H9 (cell line): ENCODE data around the gene GGA2. TPM values are rescaled to one million over a fixed set of nuclear protein-coding genes. Genes with fewer than 3 reads are reported as not detected.

Source experiments
- DNase-seq: peaks from one replicate; pipeline ENCODE4 v3.0.0-alpha.2; 2017
- H2AFZ ChIP-seq: one replicate; pipeline ENCODE4 v1.6.1; 2013; ENCODE audit warnings: mild to moderate bottlenecking, low read length, control low read depth, moderate library complexity
- H2AK5ac ChIP-seq: 2 replicates; pipeline ENCODE4 v1.6.1; 2013; ENCODE audit warnings: low read length, control low read depth, mixed read lengths; ENCODE audit not compliant: insufficient read length
- H2BK120ac ChIP-seq: one replicate; pipeline ENCODE4 v1.6.1; 2013; ENCODE audit warnings: low read depth, mild to moderate bottlenecking, low read length, control low read depth, inconsistent platforms; ENCODE audit not compliant: poor library complexity, severe bottlenecking
- H2BK12ac ChIP-seq: 2 replicates; pipeline ENCODE4 v1.6.1; 2013; ENCODE audit warnings: low read length, control low read depth, mixed read lengths, low read depth; ENCODE audit not compliant: insufficient read length
- H2BK15ac ChIP-seq: 2 replicates; pipeline ENCODE4 v1.6.1; 2013; ENCODE audit warnings: low read depth, low read length, control low read depth
- H2BK20ac ChIP-seq: one replicate; pipeline ENCODE4 v1.6.1; 2013; ENCODE audit warnings: low read depth, mild to moderate bottlenecking, low read length, control low read depth, inconsistent platforms; ENCODE audit not compliant: poor library complexity, severe bottlenecking
- H2BK5ac ChIP-seq: 2 replicates; pipeline ENCODE4 v1.6.1; 2013; ENCODE audit warnings: low read length, control low read depth, mixed read lengths; ENCODE audit not compliant: insufficient read length
- H3K14ac ChIP-seq: 2 replicates; pipeline ENCODE4 v1.6.1; 2013; ENCODE audit warnings: low read length, control low read depth; ENCODE audit not compliant: insufficient read depth
- H3K18ac ChIP-seq: 2 replicates; pipeline ENCODE4 v1.6.1; 2013; ENCODE audit warnings: low read depth, mild to moderate bottlenecking, mixed read lengths, low read length, control low read depth; ENCODE audit not compliant: insufficient read length
- H3K23ac ChIP-seq: 2 replicates; pipeline ENCODE4 v1.6.1; 2013; ENCODE audit warnings: low read length, control low read depth, mixed read lengths, low read depth; ENCODE audit not compliant: insufficient read length
- H3K23me2 ChIP-seq: 2 replicates; pipeline ENCODE4 v1.6.1; 2013; ENCODE audit warnings: low read depth, mild to moderate bottlenecking, mixed read lengths, low read length, control low read depth; ENCODE audit not compliant: insufficient read length, poor library complexity, severe bottlenecking
- H3K27ac ChIP-seq: 2 replicates; pipeline ENCODE4 v1.5.1; 2013; ENCODE audit warnings: low read length, control low read depth, mixed read lengths, low read depth; ENCODE audit not compliant: insufficient read length
- H3K27me3 ChIP-seq: 2 replicates; pipeline ENCODE4 v1.6.1; 2013; ENCODE audit warnings: low read length, control low read depth, inconsistent platforms; ENCODE audit not compliant: insufficient read depth
- H3K4ac ChIP-seq: 2 replicates; pipeline ENCODE4 v1.6.1; 2013; ENCODE audit warnings: low read depth, mild to moderate bottlenecking, control low read depth, inconsistent platforms, low read length, moderate library complexity
- H3K4me1 ChIP-seq: 2 replicates; pipeline ENCODE4 v1.6.1; 2013; ENCODE audit warnings: low read length, control low read depth, inconsistent platforms; ENCODE audit not compliant: insufficient read depth
- H3K4me2 ChIP-seq: 2 replicates; pipeline ENCODE4 v1.6.1; 2013; ENCODE audit warnings: low read length, control low read depth, mixed read lengths; ENCODE audit not compliant: insufficient read length, insufficient read depth
- H3K56ac ChIP-seq: 2 replicates; pipeline ENCODE4 v1.6.1; 2013; ENCODE audit warnings: low read depth, mild to moderate bottlenecking, mixed read lengths, low read length, control low read depth; ENCODE audit not compliant: insufficient read length
- H3K79me1 ChIP-seq: 2 replicates; pipeline ENCODE4 v1.6.1; 2013; ENCODE audit warnings: low read depth, mild to moderate bottlenecking, moderate library complexity, low read length, control low read depth, inconsistent platforms; ENCODE audit not compliant: insufficient read depth, poor library complexity, severe bottlenecking
- H3K79me2 ChIP-seq: 2 replicates; pipeline ENCODE4 v1.6.1; 2013; ENCODE audit warnings: low read length, control low read depth, inconsistent platforms; ENCODE audit not compliant: insufficient read depth
- H3K9ac ChIP-seq: 2 replicates; pipeline ENCODE4 v1.6.1; 2013; ENCODE audit warnings: low read length, control low read depth, mixed read lengths; ENCODE audit not compliant: insufficient read length; ENCODE audit errors: extremely low read depth
- H3K9me3 ChIP-seq: one replicate; pipeline ENCODE4 v1.6.1; 2013; ENCODE audit warnings: low read depth, low read length, inconsistent platforms; ENCODE audit not compliant: control insufficient read depth
- H3T11ph ChIP-seq: one replicate; pipeline ENCODE4 v1.6.1; 2013; ENCODE audit warnings: mild to moderate bottlenecking, low read length, control low read depth, inconsistent platforms
- H4K20me1 ChIP-seq: one replicate; pipeline ENCODE4 v1.6.1; 2013; ENCODE audit not compliant: control insufficient read depth, insufficient read length, insufficient read depth
- H4K5ac ChIP-seq: 2 replicates; pipeline ENCODE4 v1.6.1; 2013; ENCODE audit warnings: low read depth, mild to moderate bottlenecking, mixed read lengths, low read length, control low read depth; ENCODE audit not compliant: insufficient read length
- H4K8ac ChIP-seq: replicated peaks from 2 replicates; pipeline ENCODE4 v1.6.1; 2013; ENCODE audit warnings: low read length, control low read depth, mixed read lengths, low read depth; ENCODE audit not compliant: insufficient read length
- H4K91ac ChIP-seq: 2 replicates; pipeline ENCODE4 v1.6.1; 2013; ENCODE audit warnings: low read depth, mild to moderate bottlenecking, moderate library complexity, mixed read lengths, low read length, control low read depth; ENCODE audit not compliant: insufficient read length
- H3K27ac Mint-ChIP-seq, 3 experiments: 2 replicates in 2 of 3; 3 replicates in 1 of 3; pipeline ENCODE4 v1.8.0; 2020 to 2021; ENCODE audit warnings: mixed read lengths in 3 of 3, mild to moderate bottlenecking in 1 of 3, moderate library complexity in 1 of 3
- H3K27me3 Mint-ChIP-seq: 2 replicates; pipeline ENCODE4 v1.8.0; 2021; ENCODE audit warnings: low read depth, mild to moderate bottlenecking, moderate library complexity, mixed read lengths
- H3K36me3 Mint-ChIP-seq, 3 experiments: 2 replicates in 2 of 3; 3 replicates in 1 of 3; pipeline ENCODE4 v1.8.0; 2020 to 2021; ENCODE audit warnings: low read depth in 3 of 3, mixed read lengths in 3 of 3; ENCODE audit not compliant: insufficient read depth in 1 of 3
- H3K4me1 Mint-ChIP-seq, 2 experiments: 2 replicates each; pipeline ENCODE4 v1.8.0; 2020; ENCODE audit warnings: mixed read lengths in 2 of 2
- H3K4me3 Mint-ChIP-seq, 2 experiments: 2 replicates in 1 of 2; 3 replicates in 1 of 2; pipeline ENCODE4 v1.8.0; 2020 to 2021; ENCODE audit warnings: mild to moderate bottlenecking in 2 of 2, mixed read lengths in 2 of 2, moderate library complexity in 1 of 2
- H3K9me3 Mint-ChIP-seq, 2 experiments: 2 replicates in 1 of 2; 3 replicates in 1 of 2; pipeline ENCODE4 v1.8.0; 2020; ENCODE audit warnings: mild to moderate bottlenecking in 2 of 2, mixed read lengths in 2 of 2, moderate library complexity in 1 of 2
- CTCF ChIP-seq: fragments of 200-600 bp; sonication (generic); conservative IDR thresholded peaks from 3 replicates; pipeline ENCODE4 v1.8.0; 2021; ENCODE audit warnings: antibody characterized with exemption, mild to moderate bottlenecking
- WGBS: extraction: QIAGEN DNeasy Blood & Tissue Kit; methylation state at CpG from one replicate; pipeline ENCODE4 v1.1.7; 2013; ENCODE audit warnings: missing lambda C conversion rate, low lambda C conversion rate, mixed read lengths; ENCODE audit not compliant: insufficient read length; ENCODE audit errors: extremely low coverage; 5-methylcytosine and 5-hydroxymethylcytosine counted together
- total RNA-seq: library from RNA; stranded (reverse); gene quantifications from 2 replicates; pipeline ENCODE4 v1.2.1, GENCODE V29; 2021

The GGA2 gene
- total RNA-seq, 1 experiment from 2014 or later, result 143 TPM

- Histone ChIP-seq H3K9me3 (no peaks in the 10 kb centered on the region), H3K18ac (no peak overlapping the region), H3K23me2 (peaks cover 2% of the 10 kb centered on the region), H3T11ph (no peak overlapping the region), H3K4me2 (no peak overlapping the region), H3K14ac (no peak overlapping the region), H3K79me1 (no peaks in the 10 kb centered on the region), H4K91ac (no peak overlapping the region), H3K56ac (no peak overlapping the region), H2AK5ac (no peak overlapping the region), H2BK20ac (no peak overlapping the region), H2AFZ (no peak overlapping the region), H3K4ac (no peak overlapping the region), H3K79me2 (no peaks in the 10 kb centered on the region), H2BK12ac (no peak overlapping the region), H3K9ac (no peak overlapping the region), H4K8ac (no peak overlapping the region), H4K20me1 (no peaks in the 10 kb centered on the region), H3K27me3 (no peaks in the 10 kb centered on the region), H4K5ac (no peak overlapping the region), H2BK120ac (no peak overlapping the region), H3K27ac (no peak overlapping the region), H2BK15ac (no peak overlapping the region), H2BK5ac (no peak overlapping the region), H3K23ac (no peak overlapping the region), H3K4me1 (no peaks in the 10 kb centered on the region)
- Mint-ChIP-seq H3K4me3 (no peak overlapping the region), H3K4me1 (no peaks in the 10 kb centered on the region), H3K36me3 (peaks cover 11 to 60% (median 48%) of the 10 kb centered on the region in 3 experiments; a peak in 5 of 7 replicates), H3K9me3 (no peaks in the 10 kb centered on the region; a peak in 1 of 5 replicates), H3K27me3 (no peaks in the 10 kb centered on the region), H3K27ac (peak overlapping the region in 2 of 3 experiments; percentile 28 to 89; a peak in 4 of 7 replicates)
- DNase-seq, result no peak
- no CpG with 5 or more reads among the region's 4 CpGs for WGBS
- TF ChIP-seq CTCF, result no peak
Observed at GRCh38 chr16:23436951-23437350, 73.3 kb downstream of the GGA2 start.
